Measurements from ENCODE around the gene SCAPER.

DNA sequence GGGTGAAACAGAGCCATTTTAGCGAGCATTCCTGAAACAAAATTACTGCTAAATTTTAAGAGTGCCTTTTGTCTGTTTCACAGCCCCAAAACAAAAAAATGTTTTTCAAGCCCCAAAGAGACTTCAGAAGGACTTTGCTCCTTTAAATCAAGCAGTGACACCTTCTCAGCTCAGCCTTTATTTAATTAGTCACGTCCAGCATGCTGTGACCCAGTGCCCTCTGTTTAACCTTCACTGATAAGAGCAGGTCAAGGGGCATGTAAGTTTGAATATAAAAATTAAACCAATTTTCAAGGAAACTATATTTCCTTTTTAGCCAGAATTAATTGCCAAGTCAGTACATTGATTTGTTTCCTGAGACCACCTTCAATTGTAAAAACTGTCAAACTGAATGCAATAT lies 527.9 kb downstream of the SCAPER start:
- TF ChIP-seq, protein P1, sequence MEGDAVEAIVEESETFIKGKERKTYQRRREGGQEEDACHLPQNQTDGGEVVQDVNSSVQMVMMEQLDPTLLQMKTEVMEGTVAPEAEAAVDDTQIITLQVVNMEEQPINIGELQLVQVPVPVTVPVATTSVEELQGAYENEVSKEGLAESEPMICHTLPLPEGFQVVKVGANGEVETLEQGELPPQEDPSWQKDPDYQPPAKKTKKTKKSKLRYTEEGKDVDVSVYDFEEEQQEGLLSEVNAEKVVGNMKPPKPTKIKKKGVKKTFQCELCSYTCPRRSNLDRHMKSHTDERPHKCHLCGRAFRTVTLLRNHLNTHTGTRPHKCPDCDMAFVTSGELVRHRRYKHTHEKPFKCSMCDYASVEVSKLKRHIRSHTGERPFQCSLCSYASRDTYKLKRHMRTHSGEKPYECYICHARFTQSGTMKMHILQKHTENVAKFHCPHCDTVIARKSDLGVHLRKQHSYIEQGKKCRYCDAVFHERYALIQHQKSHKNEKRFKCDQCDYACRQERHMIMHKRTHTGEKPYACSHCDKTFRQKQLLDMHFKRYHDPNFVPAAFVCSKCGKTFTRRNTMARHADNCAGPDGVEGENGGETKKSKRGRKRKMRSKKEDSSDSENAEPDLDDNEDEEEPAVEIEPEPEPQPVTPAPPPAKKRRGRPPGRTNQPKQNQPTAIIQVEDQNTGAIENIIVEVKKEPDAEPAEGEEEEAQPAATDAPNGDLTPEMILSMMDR (IDR thresholded peaks at IDR 0.05), result no peak
- no peak for TF ChIP-seq REST (IDR thresholded peaks at IDR 0.05; ENCODE audit: insufficient read depth in 1 of 2, low read depth in 2 of 2, low read length in 1 of 2)
